Activated effector memory CD4-positive, alpha-beta T cell treated with anti-CD3 and anti-CD28 coated beads, Interleukin-2, amount 50 U/mL, for 16 hours (primary cell): ENCODE measurements around the gene CD109.
"Not testable (repeated sequence)": the region's sequence is repeated elsewhere in the genome, so short reads cannot be mapped to it uniquely, and the experiment has no call there.

ENCODE experiments used
- DNase-seq: peaks from one replicate; pipeline ENCODE4 v3.0.0-alpha.2; 2020

Gene CD109

DNA sequence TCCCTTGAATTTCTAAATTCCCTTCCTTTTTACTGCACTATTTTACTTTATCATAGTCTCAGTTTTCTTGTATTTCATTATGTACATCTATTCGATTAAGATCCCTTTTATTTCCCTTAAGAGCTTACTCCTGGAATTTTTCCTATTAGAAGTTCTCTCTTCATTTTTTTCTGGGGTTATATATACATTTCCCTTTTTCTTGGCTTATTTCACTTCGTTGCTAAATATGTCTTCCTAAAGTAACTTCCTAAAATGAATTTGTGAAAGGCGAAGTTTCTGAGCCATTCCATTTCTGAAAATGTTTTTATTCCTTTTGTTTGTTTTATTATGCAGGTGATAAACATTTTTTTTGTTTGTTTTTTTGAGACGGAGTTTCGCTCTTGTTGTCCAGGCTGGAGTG, 5.9 kb upstream of the CD109 start:
- DNase-seq, result no peak

GRCh38 chr6:73691512-73691911, 4.5 kb upstream of the CD109 start:
- DNase-seq, result no peak

DNA sequence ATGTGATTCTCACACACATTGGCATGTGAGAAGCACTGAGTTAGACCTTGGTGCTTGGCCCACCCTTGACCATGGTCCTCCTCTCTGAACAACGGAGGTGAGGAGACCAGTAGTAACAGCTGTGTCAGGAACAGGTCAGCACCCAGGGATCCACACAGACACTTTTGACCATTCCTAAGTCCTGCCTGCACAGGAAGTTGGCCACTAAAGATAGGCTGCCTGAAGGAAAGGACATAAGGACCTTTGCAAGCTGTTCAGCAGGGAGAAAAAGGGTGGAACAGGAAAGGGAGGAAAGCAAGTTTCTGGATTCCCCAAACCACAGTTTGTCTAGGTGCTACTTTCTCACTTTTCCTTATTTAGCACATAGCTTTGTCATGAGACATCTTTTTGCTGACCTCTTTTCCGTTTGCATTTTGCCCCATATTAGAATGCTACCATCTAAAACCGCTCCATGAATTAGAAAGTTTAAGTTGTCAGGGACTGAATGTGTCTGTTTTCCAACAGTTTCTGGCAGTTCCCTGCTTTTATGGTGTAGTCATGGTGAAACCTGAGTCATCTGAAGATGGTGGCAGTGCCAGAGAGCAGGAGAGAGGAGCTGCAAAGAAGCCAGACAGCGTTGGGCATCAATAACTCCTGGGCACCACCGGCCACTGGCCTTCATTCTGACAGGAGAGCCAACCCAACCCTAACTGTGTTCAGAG, 1.1 kb upstream of the CD109 start:
- no peak for DNase-seq

DNA sequence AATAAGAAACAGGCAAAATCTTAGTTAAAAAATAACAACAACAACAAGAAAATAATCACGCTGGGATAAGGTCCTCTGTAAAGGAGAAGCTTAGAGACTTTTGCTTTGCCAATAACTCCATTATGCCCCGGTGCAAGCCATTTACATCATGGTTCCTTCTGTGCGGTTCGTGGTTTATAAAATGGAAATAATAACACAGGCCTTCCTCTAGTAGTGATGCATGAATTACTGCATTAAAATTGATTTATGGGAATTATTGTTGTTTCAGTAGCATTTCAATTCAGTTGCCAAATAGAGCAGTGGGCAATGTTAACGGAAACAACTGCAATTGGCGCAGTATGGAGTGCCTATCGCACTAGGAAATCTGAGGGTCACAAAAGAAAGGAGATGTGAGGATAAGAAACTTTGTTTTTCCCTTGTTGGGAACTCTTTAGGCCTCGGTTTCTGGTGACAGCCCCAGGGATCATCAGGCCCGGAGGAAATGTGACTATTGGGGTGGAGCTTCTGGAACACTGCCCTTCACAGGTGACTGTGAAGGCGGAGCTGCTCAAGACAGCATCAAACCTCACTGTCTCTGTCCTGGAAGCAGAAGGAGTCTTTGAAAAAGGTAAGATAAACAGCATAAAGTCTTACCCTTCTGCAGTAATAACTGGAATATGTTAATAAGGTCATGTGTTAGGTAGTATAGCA, 1.1 kb downstream of the CD109 start:
- DNase-seq, result no peak

- no peak for DNase-seq
Observed at GRCh38 chr6:73699676-73700459, 3.9 kb downstream of the CD109 start.

DNA sequence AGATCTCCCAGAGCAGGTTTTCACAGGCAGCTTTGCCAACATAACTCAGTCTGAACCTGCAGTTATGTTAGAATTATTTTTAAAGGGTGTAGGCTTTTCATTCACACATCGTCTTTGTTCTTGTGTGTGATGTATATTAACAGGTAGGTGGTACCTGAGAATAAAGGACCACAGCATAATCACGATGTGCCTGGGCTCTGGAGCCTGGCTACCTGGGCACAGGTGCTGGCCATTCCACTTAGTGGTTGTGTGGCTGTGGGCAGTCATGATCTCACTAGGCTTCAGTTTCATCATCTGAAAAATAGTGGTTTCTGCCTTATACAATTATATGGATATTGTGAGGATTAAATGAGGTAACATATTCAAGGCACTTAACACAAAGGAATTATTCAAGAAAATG, 6.4 kb downstream of the CD109 start:
- no peak for DNase-seq

- DNase-seq, result no peak
Observed at GRCh38 chr6:73703466-73703865, 7.5 kb downstream of the CD109 start.

GRCh38 chr6:73704260-73704659, 8.3 kb downstream of the CD109 start:
- peak; percentile 70 for DNase-seq

DNA sequence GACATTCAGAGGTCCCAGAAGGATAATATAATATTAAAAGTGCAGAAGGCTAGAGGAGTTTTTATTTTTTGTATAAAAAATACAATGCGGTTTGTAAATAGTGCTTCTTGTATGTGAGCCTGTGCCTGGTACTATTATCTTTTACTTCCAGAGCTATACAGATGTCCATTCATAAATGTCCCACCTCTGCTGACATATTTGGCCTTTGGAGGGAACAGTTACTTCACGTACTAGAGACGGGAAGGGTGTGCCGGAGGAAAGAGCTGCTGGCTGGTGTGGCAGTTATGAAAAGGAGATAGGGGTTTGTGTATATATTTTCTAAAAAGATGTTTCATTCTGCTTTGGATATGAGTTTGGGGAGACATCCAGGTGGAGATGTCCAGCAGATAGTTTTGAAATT, 8.8 kb downstream of the CD109 start:
- DNase-seq, result no peak

DNA sequence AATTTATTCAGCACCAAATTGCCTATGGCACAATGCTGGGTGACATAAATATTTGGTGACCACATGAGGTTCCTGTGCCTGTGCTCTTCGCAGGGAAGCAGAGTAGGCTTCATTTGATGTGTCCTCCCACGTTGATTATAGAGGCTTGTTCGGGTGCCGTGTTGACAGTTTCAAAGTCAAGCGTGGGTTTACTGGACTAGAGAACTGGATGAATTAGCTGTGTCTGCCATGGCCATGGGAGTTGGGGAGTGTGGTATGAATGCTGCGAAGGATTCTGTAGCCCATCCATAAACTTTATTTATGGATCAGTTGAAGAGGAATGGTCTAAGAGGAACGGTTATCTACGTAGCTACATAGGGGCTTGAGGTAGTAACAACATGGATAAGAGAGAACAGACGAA, 11.0 kb downstream of the CD109 start:
- no peak for DNase-seq

DNA sequence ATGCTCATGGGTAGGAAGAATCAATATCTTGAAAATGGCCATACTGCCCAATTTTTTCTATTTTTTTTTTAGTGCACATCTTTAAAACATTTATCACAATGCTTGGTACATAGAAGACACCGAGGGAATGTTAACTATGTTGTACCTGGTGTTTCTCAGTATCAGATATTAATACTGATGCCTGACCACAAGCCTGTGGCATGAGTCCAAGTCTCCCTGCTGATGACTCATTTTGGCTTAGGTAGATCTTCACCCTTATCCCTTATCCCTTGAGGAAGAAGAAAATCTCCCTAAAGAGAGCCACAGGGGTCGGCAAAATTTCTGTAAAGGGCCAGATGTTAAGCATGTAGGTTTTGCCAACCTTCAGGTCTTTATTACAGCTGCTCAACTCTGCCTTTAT, 14.5 kb downstream of the CD109 start:
- no peak for DNase-seq

DNA sequence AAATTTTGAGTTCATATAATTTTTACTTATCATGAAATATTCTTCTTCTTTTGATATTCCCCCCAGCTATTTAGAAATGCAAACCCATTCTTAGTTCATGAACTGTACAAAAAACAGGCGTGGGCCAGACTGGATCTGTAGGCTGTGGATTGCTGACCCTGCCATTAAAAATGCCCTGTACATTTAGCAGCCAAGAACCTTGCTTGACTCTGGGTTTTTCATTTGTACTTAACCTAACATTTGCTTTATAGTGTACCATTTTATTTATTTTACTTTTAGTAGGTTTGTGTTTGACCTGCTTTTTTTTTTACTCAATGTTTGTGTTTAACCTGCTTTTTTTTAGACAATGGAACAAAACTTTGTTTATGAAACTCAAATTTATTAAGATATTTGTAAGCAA, 14.9 kb downstream of the CD109 start:
- no peak for DNase-seq

GRCh38 chr6:73712535-73713173, 16.7 kb downstream of the CD109 start:
- no peak for DNase-seq

GRCh38 chr6:73713426-73714147, 17.6 kb downstream of the CD109 start:
- no peak for DNase-seq

DNA sequence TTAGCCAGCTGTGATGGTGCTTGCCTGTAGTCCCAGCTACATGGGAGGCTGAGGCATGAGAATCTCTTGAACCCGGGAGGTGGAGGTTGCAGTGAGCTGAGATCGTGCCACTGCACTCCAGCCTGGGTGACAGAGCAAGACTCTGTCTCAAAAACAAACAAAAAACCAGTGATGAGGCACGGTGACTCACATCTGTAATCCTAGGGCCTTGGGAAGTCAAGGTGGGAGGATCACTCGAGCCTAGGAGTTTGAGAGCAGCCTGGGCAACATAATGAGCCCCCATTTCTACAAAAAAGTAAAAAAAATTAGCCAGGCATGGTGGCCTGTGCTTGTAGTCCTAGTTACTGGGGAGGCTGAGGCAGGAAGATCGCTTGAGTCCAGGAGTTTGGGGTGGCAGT, 19.1 kb downstream of the CD109 start:
- DNase-seq, result not testable (repeated sequence)

DNA sequence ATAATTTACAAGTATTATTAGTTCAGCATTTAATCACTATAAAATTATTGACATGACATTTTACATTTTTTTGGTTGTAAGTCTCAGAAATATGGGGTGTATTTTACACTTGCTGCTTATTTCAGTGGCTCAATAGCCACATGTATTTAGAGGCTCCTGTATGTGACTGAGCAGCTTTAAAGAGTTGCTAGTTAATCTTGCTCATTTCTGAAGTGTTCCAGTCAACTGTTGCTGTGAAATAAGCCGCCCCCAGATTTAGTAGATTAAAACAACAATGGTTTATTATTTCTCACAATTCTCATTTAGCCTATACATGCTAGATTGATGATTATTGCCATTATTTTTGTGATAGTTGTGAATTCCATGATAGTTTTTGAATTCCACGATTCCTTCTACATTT, 23.0 kb downstream of the CD109 start:
- DNase-seq, result no peak

DNA sequence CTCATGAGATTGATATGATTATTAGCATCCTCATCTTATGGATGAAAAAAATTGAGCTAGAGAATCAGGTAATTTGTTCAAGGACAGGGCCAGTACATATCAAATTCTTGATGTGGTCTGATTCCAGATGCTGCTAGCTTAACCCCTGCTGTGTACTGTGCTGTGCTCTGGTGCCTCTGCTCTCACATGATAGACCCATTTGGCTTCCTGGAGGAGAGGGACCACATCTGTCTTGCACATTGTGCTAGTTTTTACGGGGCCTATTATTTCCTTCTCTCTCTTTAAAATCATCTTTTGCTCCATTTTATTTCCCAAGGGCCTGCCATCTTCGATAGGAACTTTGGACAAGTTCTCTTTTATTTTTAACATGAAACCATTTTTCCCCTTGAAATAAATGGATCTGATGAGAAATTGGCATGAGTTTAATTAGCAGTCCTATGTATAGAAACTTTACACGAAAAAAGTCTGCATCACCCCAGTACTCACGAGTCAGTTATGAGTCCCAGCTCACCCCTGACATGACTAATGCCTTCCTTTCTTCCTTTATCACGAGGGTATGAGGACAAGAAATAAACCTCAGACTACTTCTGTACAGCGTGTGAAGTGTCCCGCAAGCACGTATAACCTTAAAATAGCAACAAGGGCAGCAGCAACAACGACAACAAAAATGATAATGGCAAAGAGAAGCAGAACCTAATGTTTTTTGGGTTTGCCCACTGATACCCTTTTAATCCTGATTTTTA, 26.5 kb downstream of the CD109 start:
- no peak for DNase-seq

GRCh38 chr6:73723480-73723879, 27.5 kb downstream of the CD109 start:
- not testable (repeated sequence) for DNase-seq

GRCh38 chr6:73724389-73724788, 28.4 kb downstream of the CD109 start:
- DNase-seq, result no peak

DNA sequence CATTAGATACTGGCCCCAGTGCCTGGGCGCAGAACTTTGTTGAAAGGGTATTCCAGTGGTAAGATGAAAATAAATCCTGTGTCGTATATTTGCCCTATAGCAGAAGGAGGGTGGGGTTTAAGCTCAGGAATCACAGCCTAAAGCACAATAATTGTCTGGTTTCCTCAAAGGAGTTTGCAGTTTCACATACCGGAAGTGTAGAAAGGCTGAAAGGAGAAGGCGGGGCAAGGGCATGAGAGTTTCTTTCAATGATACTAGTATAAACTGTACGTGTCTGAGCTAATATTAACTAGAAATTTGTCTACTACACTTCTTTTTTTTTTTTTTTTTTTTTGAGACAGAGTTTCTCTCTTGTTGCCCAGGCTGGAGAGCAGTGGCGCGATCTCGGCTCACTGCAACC, 29.2 kb downstream of the CD109 start:
- not testable (repeated sequence) for DNase-seq

DNA sequence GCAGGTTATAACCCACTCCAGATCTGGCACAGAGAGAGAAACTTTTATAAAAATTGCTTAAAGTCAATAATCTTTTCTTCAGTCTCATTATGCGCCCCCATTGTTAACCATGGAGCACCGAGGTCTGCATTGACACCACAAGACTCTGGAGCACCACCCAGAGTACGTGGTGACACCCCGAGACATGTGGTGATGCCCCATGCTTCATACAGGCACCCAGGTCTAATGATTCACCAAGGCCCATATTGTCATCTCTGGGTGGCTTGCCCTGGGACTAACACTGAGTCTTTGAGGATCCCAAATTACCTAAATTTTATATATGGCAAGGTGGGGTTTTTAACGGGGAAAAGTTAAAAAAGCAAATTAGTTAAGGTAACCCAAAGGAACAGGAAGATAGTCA, 31.1 kb downstream of the CD109 start:
- DNase-seq, result no peak
